Inflammatory macrophage (primary cell): ENCODE measurements around the gene NSA2.
"Not testable (repeated sequence)": the region's sequence is repeated elsewhere in the genome, so short reads cannot be mapped to it uniquely, and the experiment has no call there.

Experiments used
- DNase-seq, 2 donors: peaks; one replicate each; pipeline ENCODE4 v3.0.0-alpha.2; 2020 to 2022
- total RNA-seq, 18 experiments: gene quantifications; one replicate each; lab custom pipeline; 2026; ENCODE audit warnings: mixed read lengths in 6 of 18, inconsistent platforms in 2 of 18; lab: John Stamatoyannopoulos, UW

Gene NSA2
- total RNA-seq, result 22.5 to 71.2 (median 46.9) reads per million in 18 experiments

- peak; percentile 96 for DNase-seq
Observed at GRCh38 chr5:74766849-74767578, at the start of gene NSA2, which contains the start of gene GFM2. Gene NSA2, plus strand, starts transcription at chr5:74767249. Its CDS starts 112 bp downstream, at chr5:74767361. Gene GFM2, minus strand, starts transcription at chr5:74767117. Its CDS starts 3,375 bp downstream, at chr5:74763742.

- no peak for DNase-seq
Observed at GRCh38 chr5:74717596-74717995, 49.5 kb upstream of the NSA2 start.

- no peak for DNase-seq
Observed at GRCh38 chr5:74722271-74722670, 44.8 kb upstream of the NSA2 start.

- no peak for DNase-seq
Observed at GRCh38 chr5:74725331-74725730, 41.7 kb upstream of the NSA2 start.

GRCh38 chr5:74736759-74737158 is 30.3 kb upstream of the NSA2 start:
- no peak for DNase-seq

GRCh38 chr5:74738406-74738805 is 28.6 kb upstream of the NSA2 start:
- DNase-seq, result no peak

GRCh38 chr5:74748742-74749141 is 18.3 kb upstream of the NSA2 start:
- DNase-seq, result not testable (repeated sequence)

GRCh38 chr5:74761241-74761640 is 5.8 kb upstream of the NSA2 start:
- no peak for DNase-seq

GRCh38 chr5:74762599-74762998 is 4.5 kb upstream of the NSA2 start:
- no peak for DNase-seq

- no peak for DNase-seq
Observed at GRCh38 chr5:74763504-74763903, 3.5 kb upstream of the NSA2 start.

GRCh38 chr5:74765201-74765600 is 1.8 kb upstream of the NSA2 start:
- DNase-seq, result no peak

- no peak for DNase-seq
Observed at GRCh38 chr5:74765929-74766328, 1.1 kb upstream of the NSA2 start.

GRCh38 chr5:74766418-74766848 is 616 bp upstream of the NSA2 start:
- peak; percentile 25 to 69 for DNase-seq

- DNase-seq, result peak; percentile 72 to 83
Observed at GRCh38 chr5:74767579-74767913, 497 bp downstream of the NSA2 start.

- DNase-seq, result no peak
Observed at GRCh38 chr5:74772359-74772758, 5.3 kb downstream of the NSA2 start.

- no peak for DNase-seq
Observed at GRCh38 chr5:74778609-74779008, 11.6 kb downstream of the NSA2 start.

- DNase-seq, result no peak
Observed at GRCh38 chr5:74786851-74787250, 19.8 kb downstream of the NSA2 start.

GRCh38 chr5:74787424-74787823 is 20.4 kb downstream of the NSA2 start:
- DNase-seq, result no peak

- DNase-seq, result not testable (repeated sequence)
Observed at GRCh38 chr5:74791669-74792068, 24.6 kb downstream of the NSA2 start.

GRCh38 chr5:74798977-74799911 is 32.2 kb downstream of the NSA2 start:
- no peak for DNase-seq

- DNase-seq, result no peak
Observed at GRCh38 chr5:74801197-74801596, 34.1 kb downstream of the NSA2 start.

- DNase-seq, result no peak
Observed at GRCh38 chr5:74801941-74802340, 34.9 kb downstream of the NSA2 start.

- no peak for DNase-seq
Observed at GRCh38 chr5:74810915-74811314, 43.9 kb downstream of the NSA2 start.

GRCh38 chr5:74816875-74817274 is 49.8 kb downstream of the NSA2 start:
- DNase-seq, result no peak
